ENCODE measurements around the gene PPP2R3A. TPM values are rescaled to one million over a fixed set of nuclear protein-coding genes. Genes with fewer than 3 reads are reported as not detected.
"Not testable (repeated sequence)": the region's sequence is repeated elsewhere in the genome, so short reads cannot be mapped to it uniquely, and the experiment has no call there.

PPP2R3A gene
- polyA plus RNA-seq, 1 experiment: 7.4 TPM

DNA sequence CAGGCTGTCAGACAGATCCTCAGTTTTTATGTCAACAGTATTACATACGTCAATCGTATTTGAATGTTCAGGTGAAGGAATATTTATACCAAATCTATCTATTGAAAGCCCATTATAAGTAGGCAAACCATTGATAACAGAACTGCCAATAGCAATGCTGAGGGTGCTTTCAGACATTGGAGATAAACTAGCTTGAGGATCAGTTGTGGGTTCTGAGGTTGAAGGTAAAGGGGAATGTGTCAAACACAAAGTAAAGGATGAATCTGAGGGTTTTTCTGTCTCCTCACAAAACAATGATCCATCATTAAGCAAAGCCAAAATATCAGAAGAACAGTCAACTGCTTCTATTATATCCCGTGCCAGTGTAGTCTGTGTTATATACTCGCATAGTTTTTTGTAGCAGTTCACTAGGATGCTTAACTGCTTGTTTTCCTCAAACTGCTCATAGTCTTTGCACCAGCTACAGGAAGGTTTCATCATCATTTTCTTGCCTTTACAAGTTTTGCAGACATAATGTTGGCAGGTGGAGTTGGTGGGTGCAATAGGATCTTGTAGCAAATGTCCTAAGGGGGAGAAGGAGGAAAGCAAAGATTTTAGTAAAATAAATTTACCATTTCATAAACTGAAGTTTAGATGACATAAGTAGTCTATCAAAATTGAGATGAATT lies 186.8 kb downstream of the PPP2R3A start:
- POLR2A ChIA-PET: no interaction called here
- TF ChIP-seq, protein P1, sequence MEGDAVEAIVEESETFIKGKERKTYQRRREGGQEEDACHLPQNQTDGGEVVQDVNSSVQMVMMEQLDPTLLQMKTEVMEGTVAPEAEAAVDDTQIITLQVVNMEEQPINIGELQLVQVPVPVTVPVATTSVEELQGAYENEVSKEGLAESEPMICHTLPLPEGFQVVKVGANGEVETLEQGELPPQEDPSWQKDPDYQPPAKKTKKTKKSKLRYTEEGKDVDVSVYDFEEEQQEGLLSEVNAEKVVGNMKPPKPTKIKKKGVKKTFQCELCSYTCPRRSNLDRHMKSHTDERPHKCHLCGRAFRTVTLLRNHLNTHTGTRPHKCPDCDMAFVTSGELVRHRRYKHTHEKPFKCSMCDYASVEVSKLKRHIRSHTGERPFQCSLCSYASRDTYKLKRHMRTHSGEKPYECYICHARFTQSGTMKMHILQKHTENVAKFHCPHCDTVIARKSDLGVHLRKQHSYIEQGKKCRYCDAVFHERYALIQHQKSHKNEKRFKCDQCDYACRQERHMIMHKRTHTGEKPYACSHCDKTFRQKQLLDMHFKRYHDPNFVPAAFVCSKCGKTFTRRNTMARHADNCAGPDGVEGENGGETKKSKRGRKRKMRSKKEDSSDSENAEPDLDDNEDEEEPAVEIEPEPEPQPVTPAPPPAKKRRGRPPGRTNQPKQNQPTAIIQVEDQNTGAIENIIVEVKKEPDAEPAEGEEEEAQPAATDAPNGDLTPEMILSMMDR (IDR thresholded peaks at IDR 0.05; ENCODE audit: insufficient read depth, low read depth, low read length): no peak
- CTCF ChIA-PET: interaction anchor here (0.6 to 0.9 kb wide), 2 partner anchors 14 to 16 kb away, joined by 3 read pairs; no protein-coding TSS in a partner anchor

GRCh38 chr3:136152963-136153362 lies 187.4 kb downstream of the PPP2R3A start:
- ChIA-PET CTCF (no interaction called here), POLR2A (no interaction called here)
- TF ChIP-seq, protein P1 (IDR thresholded peaks at IDR 0.05; ENCODE audit: insufficient read depth, low read depth, low read length): no peak
- no peak for DNase-seq (ENCODE audit: low read depth)
- Histone ChIP-seq H3K4me3 (ENCODE audit: low read depth, low read length) (no peak overlapping the region), H3K27me3 (ENCODE audit: control insufficient read depth, insufficient read depth, low read length) (no peaks in the 10 kb centered on the region), H3K36me3 (ENCODE audit: control insufficient read depth, insufficient read depth, low read length) (peaks cover 4% of the 10 kb centered on the region)

More for the DNA sequence above, 186.8 kb downstream of the PPP2R3A start:
- no peak overlapping the region for H3K4me3 ChIP-seq (ENCODE audit: low read depth, low read length)
- H3K27me3 ChIP-seq (ENCODE audit: control insufficient read depth, insufficient read depth, low read length): no peaks in the 10 kb centered on the region
- peaks cover 4% of the 10 kb centered on the region for H3K36me3 ChIP-seq (ENCODE audit: control insufficient read depth, insufficient read depth, low read length)
- no peak for DNase-seq (ENCODE audit: low read depth)

DNA sequence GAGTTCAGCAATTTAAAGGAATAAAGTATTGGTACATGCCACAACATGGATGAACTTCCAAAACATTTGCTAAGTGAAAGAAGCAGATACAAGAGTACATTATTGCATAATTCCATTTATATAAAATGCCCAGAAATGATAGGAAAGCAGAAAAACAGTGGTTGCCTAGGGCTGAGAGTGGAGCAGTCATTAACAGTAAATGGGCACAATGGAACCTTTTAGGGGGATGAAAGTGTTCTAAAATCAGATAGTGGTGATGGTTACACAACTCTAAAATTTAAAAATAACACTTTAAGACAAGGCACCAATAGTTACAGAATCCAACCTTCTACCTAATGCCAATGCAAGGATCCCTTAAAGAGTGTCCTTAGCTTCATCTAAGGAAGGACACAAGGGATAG lies 196.0 kb downstream of the PPP2R3A start:
- Histone ChIP-seq H3K27me3 (ENCODE audit: control insufficient read depth, insufficient read depth, low read length) (no peaks in the 10 kb centered on the region), H3K4me3 (ENCODE audit: low read depth, low read length) (no peak overlapping the region), H3K36me3 (ENCODE audit: control insufficient read depth, insufficient read depth, low read length) (no peaks in the 10 kb centered on the region)
- POLR2A ChIA-PET: interaction anchor here (0.6 kb wide), 1 partner anchor 84 kb away, joined by 3 read pairs; no protein-coding TSS in a partner anchor
- TF ChIP-seq, protein P1 (IDR thresholded peaks at IDR 0.05; ENCODE audit: insufficient read depth, low read depth, low read length): no peak
- DNase-seq (ENCODE audit: low read depth): no peak
- CTCF ChIA-PET: interaction anchor here (1.0 kb wide), 1 partner anchor 15 kb away, joined by 3 read pairs; no protein-coding TSS in a partner anchor

GRCh38 chr3:136162322-136162721 lies 196.8 kb downstream of the PPP2R3A start:
- CTCF ChIA-PET: interaction anchor here (1.0 kb wide), 1 partner anchor 15 kb away, joined by 3 read pairs; no protein-coding TSS in a partner anchor
- no peak overlapping the region for H3K4me3 ChIP-seq (ENCODE audit: low read depth, low read length)
- H3K36me3 ChIP-seq (ENCODE audit: control insufficient read depth, insufficient read depth, low read length): no peaks in the 10 kb centered on the region
- POLR2A ChIA-PET: no interaction called here
- no peak for DNase-seq (ENCODE audit: low read depth)
- TF ChIP-seq, protein P1 (IDR thresholded peaks at IDR 0.05; ENCODE audit: insufficient read depth, low read depth, low read length): no peak
- H3K27me3 ChIP-seq (ENCODE audit: control insufficient read depth, insufficient read depth, low read length): no peaks in the 10 kb centered on the region

DNA sequence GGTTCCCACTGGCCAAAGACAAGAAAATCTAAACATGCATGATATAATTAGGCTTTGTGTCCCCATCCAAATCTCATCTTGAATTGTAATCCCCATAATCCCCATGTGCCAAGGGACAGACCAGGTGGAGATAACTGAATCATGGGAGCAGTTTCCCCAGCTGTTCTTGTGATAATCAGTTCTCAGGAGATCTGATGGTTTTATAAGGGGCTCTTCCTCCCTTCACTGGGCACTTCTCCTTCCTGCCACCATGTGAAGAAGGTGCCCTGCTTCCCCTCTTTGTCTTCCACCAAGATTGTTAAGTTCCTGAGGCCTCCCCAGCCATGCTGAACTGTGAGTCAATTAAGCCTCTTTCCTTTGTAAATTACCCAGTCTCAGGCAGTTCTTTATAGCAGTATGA lies 198.1 kb downstream of the PPP2R3A start:
- POLR2A ChIA-PET; H3K36me3 ChIP-seq (ENCODE audit: control insufficient read depth, insufficient read depth, low read length); H3K27me3 ChIP-seq (ENCODE audit: control insufficient read depth, insufficient read depth, low read length); H3K4me3 ChIP-seq (ENCODE audit: low read depth, low read length); DNase-seq (ENCODE audit: low read depth): not testable (repeated sequence)
- CTCF ChIA-PET: interaction anchor here (1.1 to 1.3 kb wide), 2 partner anchors 85 to 94 kb away, joined by 3 to 5 read pairs; no protein-coding TSS in a partner anchor

All from BJ (cell line).